AG09319 (cell line): ENCODE data around the gene DDR2.

Source experiments
- DNase-seq: peaks from one replicate; pipeline ENCODE4 v3.0.0-alpha.2; 2010; ENCODE audit warnings: low read depth; ENCODE audit errors: extremely low read depth
- CTCF ChIP-seq: IDR thresholded peaks from 2 replicates; pipeline ENCODE4 v1.5.1; 2011; ENCODE audit warnings: low read depth, mild to moderate bottlenecking, inconsistent platforms, low read length, moderate library complexity

DDR2 gene

DNA sequence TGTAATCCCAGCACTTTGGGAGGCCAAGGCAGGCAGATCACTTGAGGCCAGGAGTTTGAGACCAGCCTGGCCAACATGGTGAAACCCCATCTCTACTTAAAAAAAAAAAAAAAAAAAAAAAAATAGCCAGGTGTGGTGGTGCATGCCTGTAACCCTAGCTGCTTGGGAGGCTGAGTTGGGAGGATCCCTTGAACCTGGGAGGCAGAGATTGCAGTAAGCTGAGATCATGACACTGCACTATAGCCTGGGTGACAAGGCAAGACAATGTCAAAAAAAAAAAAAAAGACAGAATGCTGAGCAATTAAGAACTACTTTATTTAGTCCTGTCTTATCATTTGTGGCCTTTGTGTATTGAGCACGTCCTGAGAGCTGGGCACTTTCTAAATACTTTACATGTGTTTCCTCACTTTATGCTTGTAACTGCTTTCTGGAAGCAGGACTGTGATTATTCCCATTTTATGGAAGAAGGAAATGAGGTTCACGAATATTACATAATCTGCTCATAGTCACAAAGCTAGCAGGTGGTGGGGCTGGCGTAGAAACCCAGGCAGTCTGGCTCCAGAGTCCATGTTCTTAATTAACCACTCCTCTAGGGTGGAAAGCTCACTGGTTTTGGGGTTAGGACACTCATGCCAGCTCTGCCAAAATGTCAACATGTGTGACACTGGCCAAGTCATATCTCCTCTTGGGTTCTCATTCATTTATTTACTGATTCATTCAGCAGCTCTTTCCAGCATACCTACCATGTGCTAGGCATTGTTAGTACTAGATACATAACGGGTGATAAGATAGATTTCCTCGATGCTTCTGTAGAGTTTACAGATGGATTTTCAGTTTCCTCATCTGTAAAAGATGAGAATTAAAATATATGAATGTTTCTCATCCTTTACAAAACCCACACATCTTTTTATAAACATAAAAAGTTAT, 57.7 kb downstream of the DDR2 start:
- TF ChIP-seq CTCF = no peak
- DNase-seq = no peak

DNA sequence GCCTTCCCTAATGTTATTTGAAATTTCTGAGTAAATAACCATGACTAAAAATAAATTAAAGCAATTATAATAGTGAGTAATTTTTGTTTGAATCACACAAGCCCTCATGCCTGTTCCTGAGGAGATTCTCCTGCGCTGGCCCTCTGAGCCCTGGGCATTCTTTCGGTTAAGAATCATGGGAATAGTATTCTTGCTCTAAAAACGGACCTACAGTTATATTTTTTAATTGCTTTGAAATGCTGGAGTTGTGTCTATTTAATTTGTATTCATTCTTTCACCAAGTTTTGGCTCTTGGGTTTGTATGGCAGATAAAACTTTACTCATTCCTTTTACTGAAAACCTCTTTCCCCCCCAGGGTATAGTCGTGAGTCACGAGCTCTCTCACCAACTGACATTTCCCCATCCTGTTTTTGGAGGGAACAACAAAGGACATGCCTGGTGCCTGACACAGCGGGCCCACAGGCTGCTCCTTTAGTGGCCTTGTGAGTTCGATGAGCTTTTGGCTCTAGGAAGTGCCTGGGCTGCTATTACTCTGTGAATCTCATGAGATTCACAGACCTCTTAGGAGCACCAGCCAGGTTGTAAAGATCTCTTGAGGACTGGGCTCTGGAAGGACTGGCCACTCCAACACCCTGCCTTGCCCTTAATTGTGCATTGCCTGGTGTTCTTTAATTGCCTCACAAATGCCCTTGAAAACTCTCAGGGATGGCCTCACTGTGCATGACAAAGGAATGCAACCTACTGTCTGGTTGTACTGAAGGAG, 58.6 kb downstream of the DDR2 start:
- peak; percentile 80 for DNase-seq
- TF ChIP-seq CTCF = no peak

- TF ChIP-seq CTCF = no peak
- DNase-seq = no peak
Measured at GRCh38 chr1:162691999-162692575, 59.8 kb downstream of the DDR2 start.

GRCh38 chr1:162694911-162695310, 62.6 kb downstream of the DDR2 start:
- no peak for DNase-seq
- no peak for TF ChIP-seq CTCF

- no peak for DNase-seq
- TF ChIP-seq CTCF = no peak
Measured at GRCh38 chr1:162695687-162696086, 63.4 kb downstream of the DDR2 start.

GRCh38 chr1:162696286-162696862, 64.1 kb downstream of the DDR2 start:
- DNase-seq = peak; percentile 91
- no peak for TF ChIP-seq CTCF
